K562 (cell line): ENCODE data around the gene PSRC1. TPM values are rescaled to one million over a fixed set of nuclear protein-coding genes. Genes with fewer than 3 reads are reported as not detected.

Source experiments
- ARNT ChIP-seq, 2 experiments: fragments of 450-650 bp; IDR thresholded peaks; 2 replicates each; pipeline ENCODE4 v1.6.1; 2016; ENCODE audit warnings: mild to moderate bottlenecking in 1 of 2
- BRF1 ChIP-seq: IDR thresholded peaks from 3 replicates; pipeline ENCODE4 v1.6.1; 2011; ENCODE audit warnings: borderline replicate concordance, mild to moderate bottlenecking; ENCODE audit not compliant: insufficient read length; ENCODE audit errors: extremely low read depth
- DPF2 ChIP-seq: fragments of 450-650 bp; IDR thresholded peaks from 2 replicates; pipeline ENCODE4 v1.6.1; 2016
- ESRRA ChIP-seq: fragments of 450-650 bp; IDR thresholded peaks from 2 replicates; pipeline ENCODE4 v1.6.1; 2014; ENCODE audit warnings: low read depth, mild to moderate bottlenecking, moderate library complexity, borderline replicate concordance
- FOXA1 ChIP-seq: fragments of 450-650 bp; IDR thresholded peaks from 2 replicates; pipeline ENCODE4 v1.6.1; 2016; ENCODE audit warnings: mild to moderate bottlenecking, borderline replicate concordance
- FOXK1 ChIP-seq: sonication (generic); formaldehyde crosslinking; IDR thresholded peaks from 2 replicates; pipeline ENCODE4 v1.8.0; 2022; ENCODE audit warnings: missing genetic modification reagents, mild to moderate bottlenecking, borderline replicate concordance
- HSF4 ChIP-seq: fragments of 250-450 bp; sonication (Bioruptor Pico); IDR thresholded peaks from 2 replicates; pipeline ENCODE4 v2.1.2; 2022; ENCODE audit warnings: mild to moderate bottlenecking, moderate library complexity, borderline replicate concordance
- IRF9 ChIP-seq: fragments of 450-650 bp; IDR thresholded peaks from 2 replicates; pipeline ENCODE4 v1.6.1; 2016; ENCODE audit warnings: missing biosample characterization, missing genetic modification characterization
- JUND ChIP-seq, 2 experiments: IDR thresholded peaks; 2 replicates in 1 of 2; 3 replicates in 1 of 2; pipeline ENCODE4 v1.6.1; 2011; ENCODE audit warnings: borderline replicate concordance in 2 of 2, low read depth in 2 of 2, low read length in 2 of 2, improper control_type of control experiment in 1 of 2, missing biosample characterization in 1 of 2, missing genetic modification characterization in 1 of 2, missing genetic modification reagents in 1 of 2
- MXD1 ChIP-seq: fragments of 250-450 bp; sonication (Bioruptor Pico); IDR thresholded peaks from 2 replicates; pipeline ENCODE4 v1.8.0; 2021; ENCODE audit warnings: borderline replicate concordance, mild to moderate bottlenecking, moderate library complexity; ENCODE audit not compliant: poor library complexity, severe bottlenecking
- NEUROD1 ChIP-seq: fragments of 150-350 bp; IDR thresholded peaks from 2 replicates; pipeline ENCODE4 v1.6.1; 2014; ENCODE audit warnings: borderline replicate concordance, low read length, low read depth; ENCODE audit not compliant: partially characterized antibody
- NR2F6 ChIP-seq: fragments of 450-650 bp; formaldehyde crosslinking; IDR thresholded peaks from 2 replicates; pipeline ENCODE4 v1.4.0; 2020; ENCODE audit warnings: mild to moderate bottlenecking
- PRPF4 ChIP-seq: fragments of 200-400 bp; formaldehyde crosslinking; IDR thresholded peaks from one replicate; pipeline ENCODE4 v1.6.1; 2017; ENCODE audit warnings: low read length, low read depth, mild to moderate bottlenecking; ENCODE audit not compliant: insufficient read depth, poor library complexity, severe bottlenecking
- RBM15 ChIP-seq: fragments of 200-400 bp; formaldehyde crosslinking; IDR thresholded peaks from 2 replicates; pipeline ENCODE4 v1.6.1; 2018; ENCODE audit warnings: mild to moderate bottlenecking, low read length, moderate library complexity; ENCODE audit not compliant: insufficient read depth
- WHSC1 ChIP-seq: IDR thresholded peaks from one replicate; pipeline ENCODE4 v1.6.1; 2012; ENCODE audit warnings: low read length, control low read depth, inconsistent platforms
- ZHX1 ChIP-seq: fragments of 150-350 bp; conservative IDR thresholded peaks from 2 replicates; pipeline ENCODE4 v1.6.1; 2014; ENCODE audit warnings: low read length
- ZNF140 ChIP-seq: fragments of 250-450 bp; sonication (Bioruptor Pico); IDR thresholded peaks from 2 replicates; pipeline ENCODE4 v1.8.0; 2021; ENCODE audit warnings: moderate library complexity, mild to moderate bottlenecking, inconsistent platforms
- ZNF263 ChIP-seq: sonication (generic); formaldehyde crosslinking; IDR thresholded peaks from 2 replicates; pipeline ENCODE4 v1.8.0; 2022; ENCODE audit warnings: mild to moderate bottlenecking, missing genetic modification reagents, borderline replicate concordance
- ZNF445 ChIP-seq: fragments of 250-450 bp; sonication (Bioruptor Pico); IDR thresholded peaks from 2 replicates; pipeline ENCODE4 v1.4.0; 2020; ENCODE audit warnings: low read depth, mild to moderate bottlenecking, moderate library complexity
- ZNF589 ChIP-seq: fragments of 200-800 bp; sonication (Bioruptor generic); IDR thresholded peaks from 2 replicates; pipeline ENCODE4 v1.6.1; 2016; ENCODE audit warnings: low read depth, missing genetic modification characterization, missing compliant biosample characterization
- ZNF707 ChIP-seq: fragments of 250-450 bp; sonication (Bioruptor Pico); conservative IDR thresholded peaks from 2 replicates; pipeline ENCODE4 v1.8.0; 2022; ENCODE audit warnings: inconsistent platforms, mild to moderate bottlenecking, moderate library complexity
- ZNF740 ChIP-seq, 3 experiments: fragments of 200-800 bp in 1 of 3; sonication (Bioruptor generic) in 1 of 3; sonication (generic) in 1 of 3; formaldehyde crosslinking in 1 of 3; IDR thresholded peaks; 2 replicates each; pipeline versions ENCODE4 v1.6.1 to v1.8.0; 2016 to 2022; ENCODE audit warnings: mild to moderate bottlenecking in 2 of 3, missing compliant biosample characterization in 2 of 3, missing genetic modification characterization in 2 of 3, missing genetic modification reagents in 1 of 3
- ZNF785 ChIP-seq: fragments of 250-450 bp; sonication (Bioruptor Pico); IDR thresholded peaks from 2 replicates; pipeline ENCODE4 v1.4.0; 2020; ENCODE audit warnings: mild to moderate bottlenecking
- polyA plus RNA-seq, 8 experiments: library from polyadenylated mRNA; depleted of rRNA in 4 of 8; stranded (reverse) in 5 of 8; unstranded in 3 of 8; fragments of >200 nt; fragmentation: Nextera tagmentation in 2 of 8; fragmentation: Illumina TruSeq in 1 of 8; extraction: Ambion mirVana in 2 of 8; extraction: Trizol in 1 of 8; gene quantifications; 2 replicates each; pipeline versions ENCODE4 v1.2.1 to v1.2.3, GENCODE V29; 2011 to 2014; ENCODE audit warnings: inconsistent platforms in 1 of 8, missing spikeins in 1 of 8
- total RNA-seq, 7 experiments: library from RNA; depleted of rRNA in 6 of 7; stranded (reverse); fragments of >200 nt in 6 of 7; fragmentation: Illumina TruSeq in 2 of 7; extraction: Trizol in 2 of 7; gene quantifications; 2 replicates each; pipeline versions ENCODE4 v1.2.1 to v1.2.3, GENCODE V29; 2011 to 2021; ENCODE audit warnings: low replicate concordance in 1 of 7

The PSRC1 gene
- total and polyA plus RNA-seq, 9 of the 15 experiments (the other 6 are each of a cell fraction or from before 2014, with no cell fraction given) = 6.5 to 65.2 (median 39.3) TPM

GRCh38 chr1:109300650-109301151 is 17.8 kb upstream of the PSRC1 start (continued):
- TF ChIP-seq MXD1 (CRISPR knock-in tag) (no peak), ZNF140 (CRISPR knock-in tag) (no peak), IRF9 (tag) (no peak), NEUROD1 (no peak), ARNT (IDR thresholded peaks at IDR 0.05) (no peak), ZNF263 (CRISPR knock-in tag) (no peak), ESRRA (0 out of 2 replicates have a peak, but pooled peaks have one; percentile 16), HSF4 (no peak), ZNF707 (no peak), DPF2 (peak; percentile 36; the same call in 1 of the 2 replicates), ZHX1 (no peak), NR2F6 (CRISPR knock-in tag) (no peak), RBM15 (no peak), JUND (IDR thresholded peaks at IDR 0.05; ENCODE audit: borderline replicate concordance, low read depth, low read length) (peak; percentile 49; the same call in 1 of the 2 replicates), JUND (tag; IDR thresholded peaks at IDR 0.05; ENCODE audit: borderline replicate concordance, low read depth, low read length) (peak; percentile 56; the same call in 1 of the 3 replicates), FOXK1 (CRISPR knock-in tag) (no peak), ZNF589 (no peak), BRF1 (no peak), PRPF4 (no peak), FOXA1 (no peak), WHSC1 (no peak), ZNF785 (CRISPR knock-in tag) (no peak), ZNF740 (CRISPR knock-in tag; IDR thresholded peaks at IDR 0.05) (no peak), ZNF740 (tag; IDR thresholded peaks at IDR 0.05) (no peak), ZNF445 (CRISPR knock-in tag) (no peak)
